Measurements from ENCODE around the gene WDR48.
"Not testable (repeated sequence)": the region's sequence is repeated elsewhere in the genome, so short reads cannot be mapped to it uniquely, and the experiment has no call there.

Gene WDR48

DNA sequence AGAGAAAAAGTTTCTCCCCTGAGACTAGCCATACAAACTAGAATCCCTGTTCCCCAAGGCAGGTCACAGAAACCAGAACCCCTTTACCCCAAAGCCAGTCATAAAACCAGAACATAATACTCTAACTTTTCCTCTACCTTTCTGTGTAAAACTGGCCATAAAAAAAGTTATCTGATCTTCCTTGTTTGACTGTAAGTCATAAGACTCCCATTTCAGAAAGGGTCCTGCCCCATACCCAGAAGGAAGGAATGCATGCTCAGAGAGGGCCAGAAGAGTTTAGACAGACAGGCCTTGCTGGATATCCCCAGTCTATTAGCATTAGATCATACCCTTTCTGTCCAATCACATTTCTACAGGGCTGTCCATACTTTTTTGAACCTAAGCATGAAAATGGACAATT lies 27.3 kb upstream of the WDR48 start:
- no peaks in the 10 kb centered on the region for H3K9me3 ChIP-seq (ENCODE audit: control insufficient read depth, low read length)
- no peak overlapping the region for H3K4me3 ChIP-seq (ENCODE audit: extremely low read depth, insufficient read depth, low read length, poor library complexity, severe bottlenecking)
- no peaks in the 10 kb centered on the region for H3K36me3 ChIP-seq (ENCODE audit: control insufficient read depth, insufficient read depth, low read length)
- H3K4me1 ChIP-seq (ENCODE audit: control insufficient read depth, insufficient read depth, low read length, poor library complexity, severe bottlenecking): no peaks in the 10 kb centered on the region
- no peak overlapping the region for H3K27ac ChIP-seq (ENCODE audit: low read depth, low read length, severe bottlenecking)

GRCh38 chr3:39025222-39025970 lies 26.4 kb upstream of the WDR48 start:
- Histone ChIP-seq H3K36me3 (ENCODE audit: control insufficient read depth, insufficient read depth, low read length) (no peaks in the 10 kb centered on the region), H3K4me1 (ENCODE audit: control insufficient read depth, insufficient read depth, low read length, poor library complexity, severe bottlenecking) (no peaks in the 10 kb centered on the region), H3K4me3 (ENCODE audit: extremely low read depth, insufficient read depth, low read length, poor library complexity, severe bottlenecking) (no peak overlapping the region), H3K9me3 (ENCODE audit: control insufficient read depth, low read length) (no peaks in the 10 kb centered on the region), H3K27ac (ENCODE audit: low read depth, low read length, severe bottlenecking) (no peak overlapping the region)
- 89 to 100% methylated on average over 3 to 5 of the region's 6 CpGs for whole genome bisulfite sequencing, 2 experiments (ENCODE audit: insufficient coverage in 2 of 2)

GRCh38 chr3:39028546-39028945 lies 23.3 kb upstream of the WDR48 start:
- H3K36me3 ChIP-seq (ENCODE audit: control insufficient read depth, insufficient read depth, low read length): no peaks in the 10 kb centered on the region
- no peaks in the 10 kb centered on the region for H3K9me3 ChIP-seq (ENCODE audit: control insufficient read depth, low read length)
- 100% methylated on average over 2 of the region's 3 CpGs for WGBS, 2 experiments (ENCODE audit: insufficient coverage in 2 of 2)
- no peak overlapping the region for H3K4me3 ChIP-seq (ENCODE audit: extremely low read depth, insufficient read depth, low read length, poor library complexity, severe bottlenecking)
- H3K27ac ChIP-seq (ENCODE audit: low read depth, low read length, severe bottlenecking): no peak overlapping the region
- no peaks in the 10 kb centered on the region for H3K4me1 ChIP-seq (ENCODE audit: control insufficient read depth, insufficient read depth, low read length, poor library complexity, severe bottlenecking)

DNA sequence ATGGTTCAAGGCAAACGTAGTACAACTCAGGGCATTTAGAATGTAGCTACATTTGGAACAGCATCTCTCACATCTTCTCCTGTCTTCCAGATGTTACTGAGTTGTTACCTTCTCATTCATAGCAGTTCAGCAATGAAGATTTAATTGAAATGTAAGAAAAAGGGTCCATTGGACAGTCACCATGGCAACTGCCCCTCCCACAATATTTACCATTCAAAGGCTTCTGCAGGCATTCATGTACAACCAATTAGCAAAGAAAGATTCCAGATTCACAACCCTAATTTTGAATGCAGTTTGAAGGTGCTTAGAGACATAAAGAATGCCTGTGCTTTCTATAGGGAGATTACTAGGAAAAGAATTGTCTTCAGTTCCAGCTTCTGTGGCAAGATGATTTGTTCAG lies 22.3 kb upstream of the WDR48 start:
- Histone ChIP-seq H3K9me3 (ENCODE audit: control insufficient read depth, low read length) (no peaks in the 10 kb centered on the region), H3K4me3 (ENCODE audit: extremely low read depth, insufficient read depth, low read length, poor library complexity, severe bottlenecking) (no peak overlapping the region), H3K36me3 (ENCODE audit: control insufficient read depth, insufficient read depth, low read length) (no peaks in the 10 kb centered on the region), H3K27ac (ENCODE audit: low read depth, low read length, severe bottlenecking) (no peak overlapping the region), H3K4me1 (ENCODE audit: control insufficient read depth, insufficient read depth, low read length, poor library complexity, severe bottlenecking) (no peaks in the 10 kb centered on the region)
- WGBS, 2 experiments (ENCODE audit: insufficient coverage in 2 of 2): 100% methylated on average over 1 of the region's 1 CpG; no CpG with 5 or more reads in 1 of the 2 experiments

DNA sequence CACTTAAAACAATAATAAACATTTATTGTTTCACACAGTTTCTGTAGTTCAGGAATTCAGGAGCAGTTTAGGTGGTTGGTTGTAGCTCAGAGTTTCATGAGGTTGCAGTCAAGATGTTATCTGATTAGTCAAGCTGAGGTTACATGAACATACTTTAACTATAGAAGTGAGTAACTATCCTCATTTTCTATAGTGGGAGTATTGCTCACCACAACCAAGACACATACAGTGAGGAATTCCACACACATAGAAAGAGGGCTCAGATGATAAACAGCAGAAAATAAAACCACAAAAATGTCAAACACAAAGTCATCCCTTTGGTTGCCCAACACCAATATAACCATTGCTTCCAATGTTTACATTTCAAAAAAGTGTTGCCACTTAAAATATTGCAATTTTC lies 13.7 kb upstream of the WDR48 start:
- H3K36me3 ChIP-seq (ENCODE audit: control insufficient read depth, insufficient read depth, low read length): no peaks in the 10 kb centered on the region
- H3K9me3 ChIP-seq (ENCODE audit: control insufficient read depth, low read length): no peaks in the 10 kb centered on the region
- H3K27ac ChIP-seq (ENCODE audit: low read depth, low read length, severe bottlenecking): no peak overlapping the region
- no peaks in the 10 kb centered on the region for H3K4me1 ChIP-seq (ENCODE audit: control insufficient read depth, insufficient read depth, low read length, poor library complexity, severe bottlenecking)
- no peak overlapping the region for H3K4me3 ChIP-seq (ENCODE audit: extremely low read depth, insufficient read depth, low read length, poor library complexity, severe bottlenecking)

- Histone ChIP-seq H3K4me3 (ENCODE audit: extremely low read depth, insufficient read depth, low read length, poor library complexity, severe bottlenecking) (no peak overlapping the region), H3K4me1 (ENCODE audit: control insufficient read depth, insufficient read depth, low read length, poor library complexity, severe bottlenecking) (no peaks in the 10 kb centered on the region), H3K9me3 (ENCODE audit: control insufficient read depth, low read length) (no peaks in the 10 kb centered on the region), H3K27ac (ENCODE audit: low read depth, low read length, severe bottlenecking) (no peak overlapping the region), H3K36me3 (ENCODE audit: control insufficient read depth, insufficient read depth, low read length) (no peaks in the 10 kb centered on the region)
Measured at GRCh38 chr3:39050029-39050428, 1.8 kb upstream of the WDR48 start.

- Histone ChIP-seq H3K27ac (ENCODE audit: low read depth, low read length, severe bottlenecking) (peak overlapping the region; percentile 98), H3K4me1 (ENCODE audit: control insufficient read depth, insufficient read depth, low read length, poor library complexity, severe bottlenecking) (no peaks in the 10 kb centered on the region), H3K36me3 (ENCODE audit: control insufficient read depth, insufficient read depth, low read length) (no peaks in the 10 kb centered on the region), H3K4me3 (ENCODE audit: extremely low read depth, insufficient read depth, low read length, poor library complexity, severe bottlenecking) (peak overlapping the region; percentile 87), H3K9me3 (ENCODE audit: control insufficient read depth, low read length) (no peaks in the 10 kb centered on the region)
- 0 to 20% methylated on average over 2 of the region's 11 CpGs for WGBS, 2 experiments (ENCODE audit: insufficient coverage in 2 of 2)
Measured at GRCh38 chr3:39052583-39052982, 767 bp downstream of the WDR48 start.

DNA sequence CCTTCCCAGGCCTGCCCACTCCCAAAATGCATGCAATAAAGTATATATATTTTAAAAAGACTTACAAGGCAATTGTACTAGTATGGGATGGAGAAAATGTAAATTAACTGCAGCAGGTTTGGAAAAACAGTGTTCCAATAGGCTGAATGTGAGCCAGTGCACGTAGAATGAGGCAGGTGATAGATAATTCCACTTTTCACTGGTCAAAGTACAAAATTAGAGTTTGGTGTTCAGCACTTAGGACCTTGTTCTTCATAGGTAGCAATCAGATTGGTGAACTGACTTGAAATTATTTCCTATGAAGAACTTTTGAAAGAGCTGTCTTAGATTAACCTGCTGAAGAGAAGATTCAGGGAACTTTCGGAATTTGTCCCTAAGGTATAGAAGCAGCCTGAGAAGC lies 1.9 kb downstream of the WDR48 start:
- H3K9me3 ChIP-seq (ENCODE audit: control insufficient read depth, low read length): no peaks in the 10 kb centered on the region

DNA sequence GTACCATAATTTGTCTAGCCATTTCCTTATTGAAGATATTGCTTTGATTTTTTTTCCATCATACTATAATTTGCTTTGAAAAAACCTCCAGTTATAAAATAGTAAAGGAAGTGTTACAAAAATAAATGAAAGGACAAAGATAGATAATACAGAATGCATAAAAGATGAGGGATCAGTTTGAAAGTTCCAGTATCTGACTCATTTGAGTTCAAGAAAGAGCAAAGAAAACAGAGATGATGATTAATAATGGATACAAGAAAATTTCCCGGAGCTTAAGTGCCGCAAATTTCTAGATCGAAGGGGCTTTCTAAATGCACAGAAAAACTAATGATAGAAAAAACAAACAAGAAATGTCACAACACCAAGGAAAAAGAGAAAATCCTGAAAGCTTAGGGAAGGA lies 4.3 kb downstream of the WDR48 start:
- peaks cover 3% of the 10 kb centered on the region for H3K4me1 ChIP-seq (ENCODE audit: control insufficient read depth, insufficient read depth, low read length, poor library complexity, severe bottlenecking)
- no peak overlapping the region for H3K4me3 ChIP-seq (ENCODE audit: extremely low read depth, insufficient read depth, low read length, poor library complexity, severe bottlenecking)
- no peaks in the 10 kb centered on the region for H3K36me3 ChIP-seq (ENCODE audit: control insufficient read depth, insufficient read depth, low read length)
- H3K9me3 ChIP-seq (ENCODE audit: control insufficient read depth, low read length): no peaks in the 10 kb centered on the region
- no peak overlapping the region for H3K27ac ChIP-seq (ENCODE audit: low read depth, low read length, severe bottlenecking)
- no CpG with 5 or more reads among the region's 3 CpGs for WGBS, 2 experiments (ENCODE audit: insufficient coverage in 2 of 2)

More for the DNA sequence above, 1.9 kb downstream of the WDR48 start:
- no peaks in the 10 kb centered on the region for H3K36me3 ChIP-seq (ENCODE audit: control insufficient read depth, insufficient read depth, low read length)
- WGBS, 2 experiments (ENCODE audit: insufficient coverage in 2 of 2): 100% methylated on average over 2 of the region's 2 CpGs
- no peaks in the 10 kb centered on the region for H3K4me1 ChIP-seq (ENCODE audit: control insufficient read depth, insufficient read depth, low read length, poor library complexity, severe bottlenecking)
- H3K27ac ChIP-seq (ENCODE audit: low read depth, low read length, severe bottlenecking): no peak overlapping the region
- H3K4me3 ChIP-seq (ENCODE audit: extremely low read depth, insufficient read depth, low read length, poor library complexity, severe bottlenecking): no peak overlapping the region

DNA sequence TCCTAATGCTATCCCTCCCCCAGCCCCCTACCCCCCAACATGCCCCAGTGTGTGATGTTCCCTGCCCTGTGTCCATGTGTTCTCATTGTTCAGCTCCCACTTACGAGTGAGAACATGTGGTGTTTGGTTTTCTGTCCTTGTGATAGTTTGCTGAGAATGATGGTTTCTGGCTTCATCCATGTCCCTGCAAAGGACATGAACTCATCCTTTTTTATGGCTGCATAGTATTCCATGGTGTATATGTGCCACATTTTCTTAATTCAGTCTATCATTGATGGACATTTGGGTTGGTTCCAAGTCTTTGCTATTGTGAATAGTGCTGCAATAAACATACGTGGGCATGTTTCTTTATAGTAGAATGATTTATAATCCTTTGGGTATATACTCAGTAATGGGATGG lies 9.4 kb downstream of the WDR48 start:
- no CpG with 5 or more reads among the region's 2 CpGs for WGBS, 2 experiments (ENCODE audit: insufficient coverage in 2 of 2)
- H3K27ac ChIP-seq (ENCODE audit: low read depth, low read length, severe bottlenecking); H3K36me3 ChIP-seq (ENCODE audit: control insufficient read depth, insufficient read depth, low read length); H3K4me1 ChIP-seq (ENCODE audit: control insufficient read depth, insufficient read depth, low read length, poor library complexity, severe bottlenecking); H3K9me3 ChIP-seq (ENCODE audit: control insufficient read depth, low read length); H3K4me3 ChIP-seq (ENCODE audit: extremely low read depth, insufficient read depth, low read length, poor library complexity, severe bottlenecking): not testable (repeated sequence)

DNA sequence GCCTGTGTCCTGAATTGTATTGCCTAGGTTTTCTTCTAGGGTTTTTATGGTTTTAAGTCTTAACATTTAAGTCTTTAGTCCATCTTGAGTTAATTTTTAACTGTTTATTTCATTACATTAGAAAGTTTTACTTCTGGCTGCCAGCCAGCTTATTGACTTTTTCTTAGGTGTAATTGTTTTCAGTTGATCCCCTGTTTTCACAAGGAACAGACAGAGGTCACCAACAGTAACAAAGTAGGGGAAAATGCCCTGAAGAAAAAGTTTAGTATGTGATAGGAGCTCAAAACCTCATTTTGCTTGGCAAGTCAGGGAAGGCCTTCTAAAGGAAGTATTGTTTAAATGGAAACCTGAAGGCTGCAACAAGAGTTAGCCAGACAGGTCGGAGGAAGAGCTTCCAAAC lies 10.4 kb downstream of the WDR48 start:
- Histone ChIP-seq H3K4me1 (ENCODE audit: control insufficient read depth, insufficient read depth, low read length, poor library complexity, severe bottlenecking) (peaks cover 3% of the 10 kb centered on the region), H3K4me3 (ENCODE audit: extremely low read depth, insufficient read depth, low read length, poor library complexity, severe bottlenecking) (no peak overlapping the region), H3K36me3 (ENCODE audit: control insufficient read depth, insufficient read depth, low read length) (peaks cover 17% of the 10 kb centered on the region), H3K27ac (ENCODE audit: low read depth, low read length, severe bottlenecking) (no peak overlapping the region), H3K9me3 (ENCODE audit: control insufficient read depth, low read length) (no peaks in the 10 kb centered on the region)
- 100% methylated on average over 1 of the region's 1 CpG for WGBS, 2 experiments (ENCODE audit: insufficient coverage in 2 of 2)
